ENCODE measurements around the gene NOP53. TPM values are rescaled to one million over a fixed set of nuclear protein-coding genes. Genes with fewer than 3 reads are reported as not detected.

The NOP53 gene
- total and polyA plus RNA-seq, 4 donors, result 25.8 to 85.5 (median 38.6) TPM

- H3K4me1 ChIP-seq (ENCODE audit: control insufficient read depth in 4 of 4, insufficient read depth in 4 of 4, low read length in 3 of 4), result peaks cover 0 to 3% (median 0%) of the 10 kb centered on the region in 4 donors
- DNase-seq (ENCODE audit: low spot score), result no peak
- H3K27me3 ChIP-seq (ENCODE audit: control insufficient read depth in 4 of 4, insufficient read depth in 4 of 4, low read length in 3 of 4), result no peaks in the 10 kb centered on the region
- no peak overlapping the region for H3K4me3 ChIP-seq (ENCODE audit: low read depth in 1 of 3, low read length in 3 of 3)
- no peak for TF ChIP-seq YY1 (IDR thresholded peaks at IDR 0.05)
- no peak for TF ChIP-seq FOXA2 (IDR thresholded peaks at IDR 0.05)
- TF ChIP-seq HNF4A (conservative IDR thresholded peaks at IDR 0.05), result no peak
- no peak for TF ChIP-seq SP1 (IDR thresholded peaks at IDR 0.05)
- TF ChIP-seq CTCF (IDR thresholded peaks at IDR 0.05; ENCODE audit: low read depth, low read length, missing input control), result no peak
- TF ChIP-seq MAX (IDR thresholded peaks at IDR 0.05), result no peak
- TF ChIP-seq JUND (IDR thresholded peaks at IDR 0.05), result no peak
- TF ChIP-seq RAD21 (IDR thresholded peaks at IDR 0.05), result no peak
- H3K9ac ChIP-seq (ENCODE audit: low read depth in 1 of 2, low read length in 2 of 2), result no peak overlapping the region
- H3K36me3 ChIP-seq (ENCODE audit: control insufficient read depth in 4 of 4, insufficient read depth in 3 of 4, low read depth in 1 of 4, low read length in 3 of 4), result peaks cover 6 to 35% (median 9%) of the 10 kb centered on the region in 4 donors
- no peaks in the 10 kb centered on the region for H3K9me3 ChIP-seq (ENCODE audit: control insufficient read depth in 4 of 4, low read length in 3 of 4)
- H3K27ac ChIP-seq (ENCODE audit: low read depth in 1 of 2, low read length in 2 of 2), result no peak overlapping the region
- 88% methylated on average over 18 of the region's 18 CpGs for WGBS
These were observed 42.7 kb upstream of the NOP53 start for GRCh38 chr19:47702671-47703070.

GRCh38 chr19:47703301-47703700 is 42.0 kb upstream of the NOP53 start:
- peaks cover 6 to 35% (median 9%) of the 10 kb centered on the region in 4 donors for H3K36me3 ChIP-seq (ENCODE audit: control insufficient read depth in 4 of 4, insufficient read depth in 3 of 4, low read depth in 1 of 4, low read length in 3 of 4)
- 93% methylated on average over 5 of the region's 5 CpGs for WGBS

More at GRCh38 chr19:47703301-47703700, 42.0 kb upstream of the NOP53 start:
- Histone ChIP-seq H3K27me3 (ENCODE audit: control insufficient read depth in 4 of 4, insufficient read depth in 4 of 4, low read length in 3 of 4) (no peaks in the 10 kb centered on the region), H3K9me3 (ENCODE audit: control insufficient read depth in 4 of 4, low read length in 3 of 4) (no peaks in the 10 kb centered on the region), H3K4me1 (ENCODE audit: control insufficient read depth in 4 of 4, insufficient read depth in 4 of 4, low read length in 3 of 4) (no peaks in the 10 kb centered on the region), H3K9ac (ENCODE audit: low read depth in 1 of 2, low read length in 2 of 2) (no peak overlapping the region), H3K4me3 (ENCODE audit: low read depth in 1 of 3, low read length in 3 of 3) (no peak overlapping the region), H3K27ac (ENCODE audit: low read depth in 1 of 2, low read length in 2 of 2) (no peak overlapping the region)
- no peak for TF ChIP-seq TAF1 (conservative IDR thresholded peaks at IDR 0.05)
- TF ChIP-seq JUND (IDR thresholded peaks at IDR 0.05), result no peak
- TF ChIP-seq REST (IDR thresholded peaks at IDR 0.05), result no peak
- TF ChIP-seq ZBTB33 (IDR thresholded peaks at IDR 0.05), result no peak
- no peak for TF ChIP-seq RAD21 (IDR thresholded peaks at IDR 0.05)
- DNase-seq (ENCODE audit: low spot score), result no peak
